GM23338 (cell line): ENCODE measurements around the gene TP53BP1. TPM values are rescaled to one million over a fixed set of nuclear protein-coding genes. Genes with fewer than 3 reads are reported as not detected.
A peak's percentile ranks its signal among the peaks of the same experiment; 100 is the strongest.

ENCODE experiments used
- ATAC-seq: fragments of 200-7000 bp; cut with Tn5 transposase; 3 replicates; pipeline ENCODE4 v1.9.1; 2020
- DNase-seq: peaks from one replicate; pipeline ENCODE4 v3.0.0-alpha.2; 2015; ENCODE audit warnings: low spot score
- H2AFZ ChIP-seq: fragments of 200-600 bp; sonication (generic); 2 replicates; pipeline ENCODE4 v1.8.0; 2016; ENCODE audit warnings: antibody characterized with exemption, mild to moderate bottlenecking, moderate library complexity
- H3F3A ChIP-seq: fragments of 200-600 bp; sonication (generic); replicated peaks from 2 replicates; pipeline ENCODE4 v1.8.0; 2017; ENCODE audit warnings: antibody characterized with exemption, mixed run types, low read depth
- H3K27ac ChIP-seq: fragments of 200-600 bp; sonication (generic); 2 replicates; pipeline ENCODE4 v1.6.1; 2016; ENCODE audit warnings: low read depth
- H3K27me3 ChIP-seq: fragments of 200-600 bp; sonication (generic); 2 replicates; pipeline ENCODE4 v1.8.0; 2016; ENCODE audit warnings: mild to moderate bottlenecking, mixed run types, moderate library complexity; ENCODE audit not compliant: insufficient read depth
- H3K36me3 ChIP-seq: fragments of 200-600 bp; sonication (generic); 2 replicates; pipeline ENCODE4 v1.8.0; 2016; ENCODE audit warnings: mild to moderate bottlenecking; ENCODE audit not compliant: insufficient read depth
- H3K4me1 ChIP-seq: fragments of 200-600 bp; sonication (generic); 2 replicates; pipeline ENCODE4 v1.8.0; 2016; ENCODE audit warnings: mild to moderate bottlenecking, moderate library complexity; ENCODE audit not compliant: insufficient read depth
- H3K4me2 ChIP-seq: fragments of 200-600 bp; sonication (generic); 2 replicates; pipeline ENCODE4 v1.7.1; 2017; ENCODE audit warnings: mixed run types
- H3K4me3 ChIP-seq: fragments of 200-600 bp; sonication (generic); 2 replicates; pipeline ENCODE4 v1.6.1; 2016; ENCODE audit warnings: mixed run types
- H3K79me2 ChIP-seq: fragments of 200-600 bp; sonication (generic); replicated peaks from 2 replicates; pipeline ENCODE4 v1.8.0; 2017; ENCODE audit warnings: mild to moderate bottlenecking; ENCODE audit not compliant: insufficient read depth
- H3K9me2 ChIP-seq: fragments of 200-600 bp; sonication (generic); 2 replicates; pipeline ENCODE4 v1.8.0; 2017; ENCODE audit not compliant: insufficient read depth
- H4K20me1 ChIP-seq: fragments of 200-600 bp; sonication (generic); replicated peaks from 2 replicates; pipeline ENCODE4 v1.8.0; 2017; ENCODE audit warnings: mild to moderate bottlenecking; ENCODE audit not compliant: insufficient read depth
- H3K27ac Mint-ChIP-seq: 2 replicates; pipeline ENCODE4 v1.8.0; 2020; ENCODE audit warnings: inconsistent platforms, mild to moderate bottlenecking, moderate library complexity, mixed read lengths
- H3K27me3 Mint-ChIP-seq: 3 replicates; pipeline ENCODE4 v1.8.0; 2022; ENCODE audit warnings: low read depth, mild to moderate bottlenecking, moderate library complexity, mixed read lengths, inconsistent platforms; ENCODE audit not compliant: insufficient read depth, poor library complexity
- H3K36me3 Mint-ChIP-seq: 3 replicates; pipeline ENCODE4 v1.8.0; 2021; ENCODE audit warnings: low read depth, mild to moderate bottlenecking, inconsistent platforms, moderate library complexity, mixed read lengths
- H3K4me1 Mint-ChIP-seq: 3 replicates; pipeline ENCODE4 v1.8.0; 2020; ENCODE audit warnings: mild to moderate bottlenecking, inconsistent platforms, mixed read lengths
- H3K4me3 Mint-ChIP-seq: 3 replicates; pipeline ENCODE4 v1.8.0; 2021; ENCODE audit warnings: moderate library complexity, mild to moderate bottlenecking, inconsistent platforms, mixed read lengths
- H3K9me3 Mint-ChIP-seq: 3 replicates; pipeline ENCODE4 v1.8.0; 2020; ENCODE audit warnings: moderate library complexity, mild to moderate bottlenecking, inconsistent platforms, mixed read lengths
- CREB1 ChIP-seq: fragments of 250-450 bp; sonication (Bioruptor Pico); IDR thresholded peaks from 2 replicates; pipeline ENCODE4 v1.5.0; 2020; ENCODE audit warnings: low read depth, mild to moderate bottlenecking, moderate library complexity
- CTCF ChIP-seq, 2 experiments: fragments of 200-600 bp in 1 of 2; sonication (generic) in 1 of 2; conservative IDR thresholded peaks; 2 replicates each; pipeline versions ENCODE4 v1.5.1 to v1.6.1; 2016 to 2017; ENCODE audit warnings: antibody characterized with exemption in 2 of 2, low read depth in 2 of 2, mild to moderate bottlenecking in 2 of 2, moderate library complexity in 1 of 2
- EZH2 ChIP-seq: fragments of 200-600 bp; sonication (generic); IDR thresholded peaks from one replicate; pipeline ENCODE4 v1.8.0; 2017; ENCODE audit warnings: antibody characterized with exemption, mild to moderate bottlenecking, low read depth; ENCODE audit not compliant: unreplicated experiment
- EZH2phosphoT487 ChIP-seq: fragments of 200-600 bp; sonication (generic); IDR thresholded peaks from one replicate; pipeline ENCODE4 v1.8.1; 2018; ENCODE audit warnings: antibody characterized with exemption; ENCODE audit not compliant: unreplicated experiment
- POLR2AphosphoS5 ChIP-seq: IDR thresholded peaks from 2 replicates; pipeline ENCODE4 v1.6.1; 2016; ENCODE audit warnings: antibody characterized with exemption, low read depth
- ZNF114 ChIP-seq: fragments of 250-450 bp; sonication (Bioruptor Pico); IDR thresholded peaks from 2 replicates; pipeline ENCODE4 v1.5.0; 2020; ENCODE audit warnings: mild to moderate bottlenecking, moderate library complexity
- polyA plus RNA-seq: library from polyadenylated mRNA; unstranded; fragments of >200 nt; fragmentation: Nextera tagmentation; extraction: Ambion mirVana; gene quantifications from 2 replicates; pipeline ENCODE4 v1.2.1, GENCODE V29; 2016
- total RNA-seq: library from RNA; depleted of rRNA; stranded (reverse); fragments of >200 nt; shearing (Covaris generic); gene quantifications from 2 replicates; pipeline ENCODE4 v1.2.3, GENCODE V29; 2014
- TF ChIP-seq, protein P1 (sequence below): fragments of 250-450 bp; sonication (Bioruptor Pico); IDR thresholded peaks from 2 replicates; pipeline ENCODE4 v1.5.0; 2020; ENCODE audit warnings: mild to moderate bottlenecking, moderate library complexity

TP53BP1 gene
- total and polyA plus RNA-seq, 2 experiments from 2014 or later: 17.7 to 81.3 TPM

GRCh38 chr15:43483297-43484128, 9.4 kb downstream of the TP53BP1 start:
- TF ChIP-seq POLR2AphosphoS5 (no peak), ZNF114 (CRISPR knock-in tag) (no peak), EZH2 (no peak), CTCF (conservative IDR thresholded peaks at IDR 0.05; ENCODE audit: low read depth in 2 of 2) (peak; percentile 45 to 53), CREB1 (no peak), EZH2phosphoT487 (no peak)
- TF ChIP-seq, protein P1, sequence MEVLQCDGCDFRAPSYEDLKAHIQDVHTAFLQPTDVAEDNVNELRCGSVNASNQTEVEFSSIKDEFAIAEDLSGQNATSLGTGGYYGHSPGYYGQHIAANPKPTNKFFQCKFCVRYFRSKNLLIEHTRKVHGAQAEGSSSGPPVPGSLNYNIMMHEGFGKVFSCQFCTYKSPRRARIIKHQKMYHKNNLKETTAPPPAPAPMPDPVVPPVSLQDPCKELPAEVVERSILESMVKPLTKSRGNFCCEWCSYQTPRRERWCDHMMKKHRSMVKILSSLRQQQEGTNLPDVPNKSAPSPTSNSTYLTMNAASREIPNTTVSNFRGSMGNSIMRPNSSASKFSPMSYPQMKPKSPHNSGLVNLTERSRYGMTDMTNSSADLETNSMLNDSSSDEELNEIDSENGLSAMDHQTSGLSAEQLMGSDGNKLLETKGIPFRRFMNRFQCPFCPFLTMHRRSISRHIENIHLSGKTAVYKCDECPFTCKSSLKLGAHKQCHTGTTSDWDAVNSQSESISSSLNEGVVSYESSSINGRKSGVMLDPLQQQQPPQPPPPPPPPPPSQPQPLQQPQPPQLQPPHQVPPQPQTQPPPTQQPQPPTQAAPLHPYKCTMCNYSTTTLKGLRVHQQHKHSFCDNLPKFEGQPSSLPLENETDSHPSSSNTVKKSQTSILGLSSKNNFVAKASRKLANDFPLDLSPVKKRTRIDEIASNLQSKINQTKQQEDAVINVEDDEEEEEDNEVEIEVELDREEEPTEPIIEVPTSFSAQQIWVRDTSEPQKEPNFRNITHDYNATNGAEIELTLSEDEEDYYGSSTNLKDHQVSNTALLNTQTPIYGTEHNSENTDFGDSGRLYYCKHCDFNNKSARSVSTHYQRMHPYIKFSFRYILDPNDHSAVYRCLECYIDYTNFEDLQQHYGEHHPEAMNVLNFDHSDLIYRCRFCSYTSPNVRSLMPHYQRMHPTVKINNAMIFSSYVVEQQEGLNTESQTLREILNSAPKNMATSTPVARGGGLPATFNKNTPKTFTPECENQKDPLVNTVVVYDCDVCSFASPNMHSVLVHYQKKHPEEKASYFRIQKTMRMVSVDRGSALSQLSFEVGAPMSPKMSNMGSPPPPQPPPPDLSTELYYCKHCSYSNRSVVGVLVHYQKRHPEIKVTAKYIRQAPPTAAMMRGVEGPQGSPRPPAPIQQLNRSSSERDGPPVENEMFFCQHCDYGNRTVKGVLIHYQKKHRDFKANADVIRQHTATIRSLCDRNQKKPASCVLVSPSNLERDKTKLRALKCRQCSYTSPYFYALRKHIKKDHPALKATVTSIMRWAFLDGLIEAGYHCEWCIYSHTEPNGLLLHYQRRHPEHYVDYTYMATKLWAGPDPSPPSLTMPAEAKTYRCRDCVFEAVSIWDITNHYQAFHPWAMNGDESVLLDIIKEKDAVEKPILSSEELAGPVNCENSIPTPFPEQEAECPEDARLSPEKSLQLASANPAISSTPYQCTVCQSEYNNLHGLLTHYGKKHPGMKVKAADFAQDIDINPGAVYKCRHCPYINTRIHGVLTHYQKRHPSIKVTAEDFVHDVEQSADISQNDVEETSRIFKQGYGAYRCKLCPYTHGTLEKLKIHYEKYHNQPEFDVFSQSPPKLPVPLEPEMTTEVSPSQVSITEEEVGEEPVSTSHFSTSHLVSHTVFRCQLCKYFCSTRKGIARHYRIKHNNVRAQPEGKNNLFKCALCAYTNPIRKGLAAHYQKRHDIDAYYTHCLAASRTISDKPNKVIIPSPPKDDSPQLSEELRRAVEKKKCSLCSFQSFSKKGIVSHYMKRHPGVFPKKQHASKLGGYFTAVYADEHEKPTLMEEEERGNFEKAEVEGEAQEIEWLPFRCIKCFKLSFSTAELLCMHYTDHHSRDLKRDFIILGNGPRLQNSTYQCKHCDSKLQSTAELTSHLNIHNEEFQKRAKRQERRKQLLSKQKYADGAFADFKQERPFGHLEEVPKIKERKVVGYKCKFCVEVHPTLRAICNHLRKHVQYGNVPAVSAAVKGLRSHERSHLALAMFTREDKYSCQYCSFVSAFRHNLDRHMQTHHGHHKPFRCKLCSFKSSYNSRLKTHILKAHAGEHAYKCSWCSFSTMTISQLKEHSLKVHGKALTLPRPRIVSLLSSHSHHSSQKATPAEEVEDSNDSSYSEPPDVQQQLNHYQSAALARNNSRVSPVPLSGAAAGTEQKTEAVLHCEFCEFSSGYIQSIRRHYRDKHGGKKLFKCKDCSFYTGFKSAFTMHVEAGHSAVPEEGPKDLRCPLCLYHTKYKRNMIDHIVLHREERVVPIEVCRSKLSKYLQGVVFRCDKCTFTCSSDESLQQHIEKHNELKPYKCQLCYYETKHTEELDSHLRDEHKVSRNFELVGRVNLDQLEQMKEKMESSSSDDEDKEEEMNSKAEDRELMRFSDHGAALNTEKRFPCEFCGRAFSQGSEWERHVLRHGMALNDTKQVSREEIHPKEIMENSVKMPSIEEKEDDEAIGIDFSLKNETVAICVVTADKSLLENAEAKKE (CRISPR knock-in tag): no peak
- H3K4me3 Mint-ChIP-seq: no peak overlapping the region
- H3K27me3 ChIP-seq: no peaks in the 10 kb centered on the region
- H2AFZ ChIP-seq: no peak overlapping the region
- peak; percentile 7 for DNase-seq
- H3K36me3 ChIP-seq: peaks cover 41% of the 10 kb centered on the region
- H3K9me3 Mint-ChIP-seq: no peaks in the 10 kb centered on the region
- H4K20me1 ChIP-seq: peaks cover 37% of the 10 kb centered on the region
- H3K4me3 ChIP-seq: no peak overlapping the region
- peaks cover 54% of the 10 kb centered on the region for H3K79me2 ChIP-seq
- no peaks in the 10 kb centered on the region for H3K9me2 ChIP-seq
- H3K4me2 ChIP-seq: no peak overlapping the region
- H3K27ac ChIP-seq: peak overlapping the region; percentile 5; the same call in 1 of the 2 replicates
- no peak overlapping the region for H3K27ac Mint-ChIP-seq
- H3K27me3 Mint-ChIP-seq: no peaks in the 10 kb centered on the region
- H3K4me1 ChIP-seq: peaks cover 9% of the 10 kb centered on the region; the same call in 1 of the 2 replicates
- peaks cover 82% of the 10 kb centered on the region for H3K36me3 Mint-ChIP-seq
- ATAC-seq: no peak
- peaks cover 8% of the 10 kb centered on the region for H3K4me1 Mint-ChIP-seq
- 0 out of 2 replicates have a peak, but pooled peaks cover 6% of the 10 kb centered on the region for H3F3A ChIP-seq
